Measurements from ENCODE around the gene CRYGA. TPM values are rescaled to one million over a fixed set of nuclear protein-coding genes. Genes with fewer than 3 reads are reported as not detected.

CRYGA gene
- total RNA-seq, 2 donors from 2014 or later, result not detected

DNA sequence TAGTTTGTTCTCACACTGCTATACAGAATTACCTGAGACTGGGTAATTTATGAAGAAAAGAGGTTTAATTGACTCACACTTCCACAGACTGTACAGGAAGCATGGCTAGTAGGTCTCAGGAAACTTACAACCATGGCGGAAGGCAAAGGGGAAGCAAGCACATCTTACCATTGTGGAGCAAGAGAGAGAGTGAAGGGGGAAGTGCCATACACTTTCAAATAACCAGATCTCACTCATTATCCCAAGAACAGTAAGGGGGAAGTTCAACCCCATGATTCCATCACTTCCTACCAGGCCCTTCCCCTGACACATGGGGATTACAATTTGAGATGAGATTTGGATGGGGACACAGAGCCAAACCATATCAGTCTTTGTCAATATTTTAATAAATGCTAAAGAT lies 12.4 kb downstream of the CRYGA start:
- H3K36me3 ChIP-seq (replicated peaks in 1 of 2; ENCODE audit: insufficient read depth in 1 of 2, low read depth in 2 of 2), result no peaks in the 10 kb centered on the region
- TF ChIP-seq POLR2A (IDR thresholded peaks at IDR 0.05), result no peak
- TF ChIP-seq, protein P1, sequence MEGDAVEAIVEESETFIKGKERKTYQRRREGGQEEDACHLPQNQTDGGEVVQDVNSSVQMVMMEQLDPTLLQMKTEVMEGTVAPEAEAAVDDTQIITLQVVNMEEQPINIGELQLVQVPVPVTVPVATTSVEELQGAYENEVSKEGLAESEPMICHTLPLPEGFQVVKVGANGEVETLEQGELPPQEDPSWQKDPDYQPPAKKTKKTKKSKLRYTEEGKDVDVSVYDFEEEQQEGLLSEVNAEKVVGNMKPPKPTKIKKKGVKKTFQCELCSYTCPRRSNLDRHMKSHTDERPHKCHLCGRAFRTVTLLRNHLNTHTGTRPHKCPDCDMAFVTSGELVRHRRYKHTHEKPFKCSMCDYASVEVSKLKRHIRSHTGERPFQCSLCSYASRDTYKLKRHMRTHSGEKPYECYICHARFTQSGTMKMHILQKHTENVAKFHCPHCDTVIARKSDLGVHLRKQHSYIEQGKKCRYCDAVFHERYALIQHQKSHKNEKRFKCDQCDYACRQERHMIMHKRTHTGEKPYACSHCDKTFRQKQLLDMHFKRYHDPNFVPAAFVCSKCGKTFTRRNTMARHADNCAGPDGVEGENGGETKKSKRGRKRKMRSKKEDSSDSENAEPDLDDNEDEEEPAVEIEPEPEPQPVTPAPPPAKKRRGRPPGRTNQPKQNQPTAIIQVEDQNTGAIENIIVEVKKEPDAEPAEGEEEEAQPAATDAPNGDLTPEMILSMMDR (IDR thresholded peaks at IDR 0.05), result no peak
- H3K4me3 ChIP-seq, result no peak overlapping the region
- no peaks in the 10 kb centered on the region for H3K9me3 ChIP-seq
- no peaks in the 10 kb centered on the region for H3K4me1 ChIP-seq
- intact Hi-C loops (cut with DNase I), result no loop called here
- WGBS, 2 donors, result 76 to 100% methylated on average over 1 of the region's 1 CpG
- no peak for DNase-seq
- H3K27me3 ChIP-seq, result no peaks in the 10 kb centered on the region
- no peak overlapping the region for H3K27ac ChIP-seq
- no peak for ATAC-seq

DNA sequence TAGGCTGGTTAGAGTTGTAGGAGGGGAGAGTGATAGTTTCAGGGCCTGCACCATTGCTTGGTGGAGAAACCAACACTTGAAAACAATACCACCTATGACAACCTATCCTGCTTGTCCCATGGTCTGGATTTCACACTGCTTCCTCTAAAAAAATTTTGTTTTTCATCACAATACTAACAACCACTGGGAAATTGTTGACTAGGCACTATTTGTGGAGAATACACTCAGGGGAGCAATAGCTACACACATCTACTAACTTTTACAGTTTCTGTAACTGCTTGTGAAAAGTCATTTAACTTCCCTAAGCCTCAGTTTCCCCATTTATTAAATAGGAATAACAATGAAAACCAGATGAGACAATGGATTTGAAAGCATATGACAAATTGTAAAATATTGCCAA lies 13.3 kb downstream of the CRYGA start:
- no peak overlapping the region for H3K4me3 ChIP-seq
- intact Hi-C loops (cut with DNase I), result no loop called here
- ATAC-seq (no peak), DNase-seq (no peak)
- no peaks in the 10 kb centered on the region for H3K9me3 ChIP-seq
- TF ChIP-seq, protein P1 (IDR thresholded peaks at IDR 0.05), result no peak
- TF ChIP-seq POLR2A (IDR thresholded peaks at IDR 0.05), result no peak
- H3K27me3 ChIP-seq, result no peaks in the 10 kb centered on the region
- H3K4me1 ChIP-seq, result no peaks in the 10 kb centered on the region
- no peaks in the 10 kb centered on the region for H3K36me3 ChIP-seq (replicated peaks in 1 of 2; ENCODE audit: insufficient read depth in 1 of 2, low read depth in 2 of 2)
- no peak overlapping the region for H3K27ac ChIP-seq

DNA sequence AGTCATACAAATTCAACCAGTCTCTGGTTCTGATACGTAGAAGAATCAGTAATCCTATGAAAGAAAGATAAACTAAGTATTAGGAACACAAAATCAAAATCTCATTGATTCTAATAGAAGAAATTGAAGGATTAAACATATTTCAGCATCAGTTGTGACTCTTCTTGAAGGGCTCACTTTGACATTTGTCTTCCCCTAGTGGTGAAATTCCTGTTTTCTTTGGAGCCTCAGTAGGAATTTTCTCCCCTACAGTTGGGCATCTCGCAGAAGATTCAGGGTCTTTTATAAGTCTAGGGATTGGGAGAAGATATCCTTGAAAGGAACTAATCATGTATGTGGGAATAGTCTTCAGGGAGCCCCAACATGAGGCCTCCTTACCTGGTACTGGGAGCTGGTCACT lies 14.6 kb downstream of the CRYGA start:
- Histone ChIP-seq H3K27me3 (no peaks in the 10 kb centered on the region), H3K4me3 (no peak overlapping the region), H3K27ac (no peak overlapping the region), H3K9me3 (no peaks in the 10 kb centered on the region), H3K36me3 (replicated peaks in 1 of 2; ENCODE audit: insufficient read depth in 1 of 2, low read depth in 2 of 2) (no peaks in the 10 kb centered on the region), H3K4me1 (no peaks in the 10 kb centered on the region)
- intact Hi-C loops (cut with DNase I), result no loop called here
- WGBS, 2 donors, result 63 to 67% methylated on average over 2 of the region's 2 CpGs
- DNase-seq, result no peak
- no peak for ATAC-seq
- no peak for TF ChIP-seq POLR2A (IDR thresholded peaks at IDR 0.05)
- TF ChIP-seq, protein P1 (IDR thresholded peaks at IDR 0.05), result no peak

DNA sequence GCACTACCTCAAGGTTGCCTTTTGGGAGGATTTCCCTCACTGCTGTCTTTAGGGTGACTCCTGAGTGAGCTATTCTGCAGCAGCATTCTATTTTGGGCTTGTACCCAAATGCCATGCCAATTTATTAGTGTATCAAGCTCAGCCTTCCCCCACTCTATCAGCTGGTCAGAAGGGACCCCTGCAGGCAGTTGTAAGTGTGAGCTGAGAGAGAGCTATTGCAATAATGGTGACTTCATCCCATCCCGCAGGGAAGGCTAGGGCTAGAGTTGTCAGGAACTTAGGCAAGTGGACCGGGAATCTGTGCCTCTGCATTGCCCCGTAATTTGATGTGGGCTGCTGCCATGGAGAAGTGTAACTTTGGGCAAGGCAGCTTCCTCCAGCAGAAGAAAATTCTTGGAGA lies 15.6 kb downstream of the CRYGA start:
- Histone ChIP-seq H3K27me3 (no peaks in the 10 kb centered on the region), H3K9me3 (no peaks in the 10 kb centered on the region), H3K27ac (no peak overlapping the region), H3K4me3 (no peak overlapping the region), H3K36me3 (replicated peaks in 1 of 2; ENCODE audit: insufficient read depth in 1 of 2, low read depth in 2 of 2) (no peaks in the 10 kb centered on the region), H3K4me1 (no peaks in the 10 kb centered on the region)
- no peak for ATAC-seq
- no peak for DNase-seq
- 79 to 81% methylated on average over 3 of the region's 3 CpGs for WGBS, 2 donors
- intact Hi-C loops (cut with DNase I), result no loop called here
- TF ChIP-seq POLR2A (IDR thresholded peaks at IDR 0.05), result no peak
- TF ChIP-seq, protein P1 (IDR thresholded peaks at IDR 0.05), result no peak

GRCh38 chr2:208147008-208147407 lies 16.4 kb downstream of the CRYGA start:
- no peaks in the 10 kb centered on the region for H3K4me1 ChIP-seq
- no peaks in the 10 kb centered on the region for H3K36me3 ChIP-seq (replicated peaks in 1 of 2; ENCODE audit: insufficient read depth in 1 of 2, low read depth in 2 of 2)
- intact Hi-C loops (cut with DNase I), result no loop called here
- H3K4me3 ChIP-seq, result no peak overlapping the region
- no peak for ATAC-seq
- H3K27me3 ChIP-seq, result no peaks in the 10 kb centered on the region
- no peak for DNase-seq
- TF ChIP-seq, protein P1 (IDR thresholded peaks at IDR 0.05), result no peak
- TF ChIP-seq POLR2A (IDR thresholded peaks at IDR 0.05), result no peak
- H3K27ac ChIP-seq, result no peak overlapping the region
- no peaks in the 10 kb centered on the region for H3K9me3 ChIP-seq

All from body of pancreas (tissue), 4 donors.